WERI-Rb-1 (cell line): Measurements from ENCODE around the gene TSC22D3.
"Not testable (repeated sequence)": the region's sequence is repeated elsewhere in the genome, so short reads cannot be mapped to it uniquely, and the experiment has no call there.

Source experiments
- DNase-seq: peaks from one replicate; pipeline ENCODE4 v3.0.0-alpha.2; 2020
- H3K27ac ChIP-seq: fragments of 250-450 bp; sonication (Bioruptor Pico); 2 replicates; pipeline ENCODE4 v1.5.1; 2020; ENCODE audit warnings: mild to moderate bottlenecking, moderate library complexity
- H3K27me3 ChIP-seq: fragments of 250-450 bp; sonication (Bioruptor Pico); 2 replicates; pipeline ENCODE4 v1.5.1; 2021; ENCODE audit warnings: mild to moderate bottlenecking, low read depth, moderate library complexity; ENCODE audit not compliant: insufficient read depth, severe bottlenecking
- H3K36me3 ChIP-seq: fragments of 250-450 bp; sonication (Bioruptor Pico); 2 replicates; pipeline ENCODE4 v1.5.1; 2020; ENCODE audit warnings: mild to moderate bottlenecking, moderate library complexity
- H3K4me3 ChIP-seq: 2 replicates; pipeline ENCODE4 v1.5.1; 2011; ENCODE audit warnings: low read depth, mild to moderate bottlenecking, control low read depth, low read length
- H3K9me3 ChIP-seq: fragments of 250-450 bp; sonication (Bioruptor Pico); 2 replicates; pipeline ENCODE4 v1.5.1; 2021; ENCODE audit warnings: mild to moderate bottlenecking, moderate library complexity; ENCODE audit not compliant: severe bottlenecking
- CTCF ChIP-seq: IDR thresholded peaks from 2 replicates; pipeline ENCODE4 v1.5.1; 2011; ENCODE audit warnings: low read depth, mild to moderate bottlenecking, control low read depth, inconsistent platforms, low read length

TSC22D3 gene

DNA sequence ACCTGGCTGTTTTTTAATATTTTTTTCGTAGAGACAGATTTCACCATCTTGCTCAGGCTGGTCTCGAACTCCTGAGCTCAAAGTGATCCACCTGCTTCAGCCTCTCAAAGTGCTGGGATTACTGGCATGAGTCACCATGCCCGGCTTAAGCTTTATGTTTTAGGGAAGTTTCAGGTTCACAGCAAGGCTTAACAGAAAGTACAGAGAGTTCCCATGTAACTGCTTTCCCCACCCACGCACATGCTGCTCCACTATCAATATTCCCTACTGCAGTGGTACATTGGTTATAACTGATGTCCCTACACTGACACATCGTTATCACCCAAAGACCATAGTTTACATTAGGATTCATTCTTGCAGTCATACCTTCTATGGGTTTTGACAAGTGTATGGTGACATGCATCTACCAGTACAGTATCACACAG lies 84.6 kb downstream of the TSC22D3 start:
- Histone ChIP-seq H3K4me3 (no peak overlapping the region), H3K27me3 (peaks cover 3% of the 10 kb centered on the region), H3K27ac (no peak overlapping the region), H3K36me3 (no peaks in the 10 kb centered on the region), H3K9me3 (no peaks in the 10 kb centered on the region)
- TF ChIP-seq CTCF, result no peak
- DNase-seq, result no peak

- Histone ChIP-seq H3K36me3 (no peaks in the 10 kb centered on the region), H3K27me3 (peaks cover 4% of the 10 kb centered on the region), H3K4me3 (no peak overlapping the region), H3K27ac (no peak overlapping the region), H3K9me3 (no peaks in the 10 kb centered on the region)
- TF ChIP-seq CTCF, result no peak
- no peak for DNase-seq
These were observed 88.1 kb downstream of the TSC22D3 start for GRCh38 chrX:107687445-107687844.

DNA sequence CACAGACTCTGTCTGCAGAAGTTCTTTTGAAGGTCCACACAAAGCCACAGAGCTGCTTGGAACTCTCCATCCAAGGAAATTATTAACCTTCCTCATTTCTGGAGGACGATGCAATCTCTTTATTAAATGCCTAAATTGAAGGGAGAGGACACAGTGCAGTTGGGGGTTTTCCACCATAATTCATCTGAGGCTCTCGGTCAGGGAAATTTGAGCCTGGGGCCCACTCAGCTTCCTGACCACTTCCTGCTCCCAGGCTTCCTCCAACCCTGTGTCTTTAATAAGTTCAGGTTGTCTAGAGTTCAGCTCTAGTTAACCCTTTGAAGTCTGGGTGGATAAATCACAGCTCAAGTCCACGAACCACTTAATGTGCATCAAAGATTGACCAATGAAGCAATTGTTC lies 88.8 kb downstream of the TSC22D3 start:
- no peak overlapping the region for H3K27ac ChIP-seq
- no peak for DNase-seq
- no peak overlapping the region for H3K4me3 ChIP-seq
- H3K36me3 ChIP-seq, result no peaks in the 10 kb centered on the region
- H3K9me3 ChIP-seq, result no peaks in the 10 kb centered on the region
- H3K27me3 ChIP-seq, result peaks cover 4% of the 10 kb centered on the region
- TF ChIP-seq CTCF, result no peak

DNA sequence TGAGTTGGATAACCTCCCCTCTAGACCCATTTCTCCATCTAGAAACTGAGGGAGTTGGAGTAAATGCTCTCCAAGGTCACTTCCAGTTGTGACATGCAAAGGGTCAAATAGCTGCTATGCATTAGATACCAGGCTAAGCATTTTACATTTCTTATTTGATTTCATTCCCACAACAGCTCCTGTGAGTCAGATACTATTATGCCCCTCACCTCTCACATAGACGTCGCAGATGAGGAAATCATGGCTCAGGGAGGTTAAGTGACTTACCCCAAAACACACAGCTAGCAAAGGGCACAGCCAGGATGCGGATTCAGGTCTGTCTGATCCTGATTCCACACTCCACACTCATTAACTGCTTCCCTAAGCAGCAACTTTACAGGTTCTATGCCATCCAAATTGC lies 89.6 kb downstream of the TSC22D3 start:
- Histone ChIP-seq H3K9me3 (no peaks in the 10 kb centered on the region), H3K27ac (no peak overlapping the region), H3K4me3 (no peak overlapping the region), H3K36me3 (no peaks in the 10 kb centered on the region), H3K27me3 (peaks cover 4% of the 10 kb centered on the region)
- no peak for DNase-seq
- no peak for TF ChIP-seq CTCF

- DNase-seq, H3K4me3 ChIP-seq, H3K27me3 ChIP-seq, H3K9me3 ChIP-seq, H3K27ac ChIP-seq, H3K36me3 ChIP-seq: not testable (repeated sequence)
These were observed 90.0 kb downstream of the TSC22D3 start for GRCh38 chrX:107685586-107685985.

DNA sequence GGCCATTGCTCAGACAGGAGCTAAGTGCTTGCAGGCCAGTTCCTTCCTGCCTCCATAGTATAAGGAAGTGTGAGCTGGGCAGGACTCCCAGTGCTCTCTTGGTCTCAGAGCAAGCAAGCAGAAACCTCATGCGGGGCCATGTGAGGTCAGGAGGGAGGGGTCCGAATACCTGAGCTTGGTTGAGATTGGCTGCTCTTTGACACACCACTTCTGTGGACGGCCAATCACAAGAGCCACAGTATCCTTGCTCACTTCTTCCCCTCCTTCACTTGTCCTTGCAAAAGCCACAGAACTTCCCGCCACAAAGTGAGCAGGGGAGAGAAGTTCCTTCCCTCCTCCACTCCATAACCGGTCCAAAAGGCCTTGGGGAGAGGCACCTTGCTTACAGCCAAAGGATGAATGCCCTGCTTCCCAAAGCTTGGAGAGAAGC lies 90.6 kb downstream of the TSC22D3 start:
- H3K36me3 ChIP-seq, result no peaks in the 10 kb centered on the region
- no peak overlapping the region for H3K4me3 ChIP-seq
- H3K27ac ChIP-seq, result no peak overlapping the region
- no peaks in the 10 kb centered on the region for H3K9me3 ChIP-seq
- H3K27me3 ChIP-seq, result peaks cover 4% of the 10 kb centered on the region
- DNase-seq, result no peak
- TF ChIP-seq CTCF, result no peak
